ENCODE measurements around the gene ARHGAP9. TPM values are rescaled to one million over a fixed set of nuclear protein-coding genes. Genes with fewer than 3 reads are reported as not detected.
A peak's percentile ranks its signal among the peaks of the same experiment; 100 is the strongest.

Gene ARHGAP9
- total RNA-seq, 2 donors from 2014 or later, result 225 to 295 TPM

DNA sequence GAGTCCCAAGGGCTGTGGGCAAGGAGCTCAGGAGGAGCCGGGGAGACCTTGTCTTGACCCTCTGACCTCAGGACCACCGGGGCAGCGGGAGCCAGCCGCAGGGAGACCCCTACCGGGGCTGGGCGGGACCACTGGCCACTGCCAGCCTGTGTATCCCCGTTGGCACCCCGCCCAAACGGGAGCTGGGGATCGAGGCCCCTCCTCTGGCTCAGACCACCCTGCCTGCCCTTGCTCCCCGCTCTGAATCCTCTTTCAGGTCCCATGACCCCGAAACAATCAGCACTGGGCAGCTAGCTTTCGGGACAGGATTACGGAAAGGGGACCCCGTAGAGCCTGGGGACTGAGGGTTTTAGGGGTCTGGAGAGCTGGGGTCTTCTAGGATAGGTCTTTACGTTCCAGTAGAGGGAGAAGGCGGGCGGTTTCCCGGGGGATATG, 18.8 kb downstream of the ARHGAP9 start:
- peaks cover 51% of the 10 kb centered on the region for H3K4me1 Mint-ChIP-seq
- no peaks in the 10 kb centered on the region for H3K9me3 ChIP-seq (ENCODE audit: control insufficient read depth, low read length, poor library complexity, severe bottlenecking)
- no peak for ATAC-seq
- H3K27ac Mint-ChIP-seq, result peak overlapping the region; percentile 51
- H3K27me3 Mint-ChIP-seq, result peaks cover 15% of the 10 kb centered on the region
- peak overlapping the region; percentile 99 for H3K4me3 Mint-ChIP-seq
- peaks cover 2% of the 10 kb centered on the region for H3K36me3 Mint-ChIP-seq (ENCODE audit: low read depth)
- no peak for DNase-seq

DNA sequence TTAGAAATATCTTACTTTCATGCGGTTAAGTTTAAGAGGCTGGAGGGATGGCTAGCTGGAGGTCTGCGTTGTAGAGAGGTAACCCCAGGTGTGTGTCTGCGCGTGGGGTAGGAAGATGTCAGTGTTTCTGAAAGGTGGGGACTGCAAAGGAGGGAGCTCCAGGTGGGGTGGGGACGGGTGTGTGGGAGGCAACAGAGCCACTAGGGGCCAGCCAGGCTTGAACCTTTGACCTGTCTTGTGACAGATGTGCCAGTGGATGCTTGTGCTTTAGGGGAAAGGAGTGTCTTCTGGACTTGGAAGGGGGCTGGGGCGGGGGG, 19.2 kb downstream of the ARHGAP9 start:
- Mint-ChIP-seq H3K27ac (peak overlapping the region; percentile 51), H3K4me3 (peak overlapping the region; percentile 95), H3K4me1 (peaks cover 52% of the 10 kb centered on the region), H3K27me3 (peaks cover 15% of the 10 kb centered on the region), H3K36me3 (ENCODE audit: low read depth) (peaks cover 2% of the 10 kb centered on the region)
- ATAC-seq (no peak), DNase-seq (no peak)
- no peaks in the 10 kb centered on the region for H3K9me3 ChIP-seq (ENCODE audit: control insufficient read depth, low read length, poor library complexity, severe bottlenecking)

DNA sequence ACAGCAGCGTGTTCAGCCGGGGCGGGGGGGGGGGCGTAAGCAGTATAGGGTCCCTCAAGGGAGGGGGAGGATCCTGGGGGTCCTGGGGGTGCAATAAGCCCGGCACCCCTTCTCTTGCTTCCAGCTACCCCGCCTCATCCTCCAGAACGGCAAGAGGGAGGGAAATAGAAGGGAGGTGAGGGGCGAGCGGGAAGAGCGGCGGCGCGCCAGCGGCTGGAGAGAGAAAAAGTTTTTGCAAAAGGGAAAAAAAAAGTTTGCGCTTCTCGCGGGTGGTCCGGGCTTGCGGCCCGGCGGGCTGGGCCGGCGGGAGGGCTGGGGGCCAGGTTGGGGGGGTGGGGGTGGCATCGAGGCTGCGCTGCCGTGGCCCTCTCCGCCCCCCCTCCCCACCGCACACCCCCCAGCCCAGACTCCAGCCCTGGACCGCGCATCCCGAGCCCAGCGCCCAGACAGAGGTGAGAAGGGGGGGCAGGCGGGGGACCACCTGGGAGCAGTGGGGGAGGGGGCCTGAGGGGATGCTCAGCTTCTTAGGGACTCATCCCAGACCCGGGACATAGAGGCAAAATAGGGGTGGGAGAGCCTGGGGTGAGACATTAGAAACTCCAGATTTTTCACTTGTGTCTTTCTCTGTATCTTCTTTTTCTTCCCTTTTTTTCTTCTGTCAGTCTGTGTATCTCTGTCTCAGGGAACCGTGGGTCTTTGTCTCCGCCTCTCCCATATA, 19.8 kb downstream of the ARHGAP9 start, which contains the start of gene GLI1:
GLI1 (plus strand) TSS at position 36 of the 718 bp plus-strand sequence. CDS start 3,907 bp downstream, outside the sequence.
- no peak for DNase-seq
- Mint-ChIP-seq H3K4me3 (peak within 1 kb of the TSS; percentile 95), H3K27ac (peak within 1 kb of the TSS; percentile 90), H3K27me3 (peaks cover 15% of the 10 kb centered on the region), H3K4me1 (peaks cover 50% of the 10 kb centered on the region), H3K36me3 (ENCODE audit: low read depth) (peaks cover 2% of the 10 kb centered on the region)
- no peak for ATAC-seq
- H3K9me3 ChIP-seq (ENCODE audit: control insufficient read depth, low read length, poor library complexity, severe bottlenecking), result no peaks in the 10 kb centered on the region

DNA sequence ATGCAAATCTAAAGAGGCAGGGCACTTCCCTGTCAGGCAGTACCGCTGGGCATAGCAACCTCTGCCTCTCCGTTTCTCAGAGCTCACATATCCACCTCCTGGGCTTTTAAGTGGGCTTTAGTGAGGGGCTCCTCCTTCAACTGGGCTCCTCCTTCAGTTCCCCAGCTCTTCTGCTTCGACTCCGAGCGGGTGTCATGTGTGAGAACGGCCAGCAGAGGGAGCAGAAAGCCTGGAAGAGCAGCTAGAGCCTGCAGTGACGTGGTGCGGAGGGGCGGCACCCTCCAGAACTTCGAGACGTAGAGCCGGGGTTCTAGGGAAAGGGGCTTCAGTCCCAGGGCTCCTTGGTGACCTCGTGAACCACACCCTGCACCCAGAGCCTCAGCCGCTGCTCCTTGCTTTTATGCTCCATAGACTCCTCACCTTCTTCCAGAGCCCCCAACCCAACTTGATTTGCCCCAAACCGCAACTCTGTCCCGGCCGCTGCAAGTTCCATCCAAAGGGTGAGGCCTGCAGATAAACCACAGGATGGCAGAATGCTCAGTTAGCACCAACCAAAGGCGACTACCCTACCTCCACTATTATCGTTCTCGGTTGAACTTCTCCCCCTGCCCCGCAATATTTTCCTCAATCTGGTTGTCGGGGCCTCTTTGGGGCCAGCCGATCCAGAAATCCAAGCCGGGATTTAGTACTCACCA, 20.5 kb downstream of the ARHGAP9 start:
- Mint-ChIP-seq H3K36me3 (ENCODE audit: low read depth) (peaks cover 2% of the 10 kb centered on the region), H3K4me3 (peak overlapping the region; percentile 95), H3K4me1 (peaks cover 46% of the 10 kb centered on the region), H3K27me3 (peaks cover 15% of the 10 kb centered on the region), H3K27ac (peak overlapping the region; percentile 90)
- peak; percentile 72 to 89 (median 82) for DNase-seq
- ATAC-seq, result peak; percentile 78
- H3K9me3 ChIP-seq (ENCODE audit: control insufficient read depth, low read length, poor library complexity, severe bottlenecking), result no peaks in the 10 kb centered on the region

DNA sequence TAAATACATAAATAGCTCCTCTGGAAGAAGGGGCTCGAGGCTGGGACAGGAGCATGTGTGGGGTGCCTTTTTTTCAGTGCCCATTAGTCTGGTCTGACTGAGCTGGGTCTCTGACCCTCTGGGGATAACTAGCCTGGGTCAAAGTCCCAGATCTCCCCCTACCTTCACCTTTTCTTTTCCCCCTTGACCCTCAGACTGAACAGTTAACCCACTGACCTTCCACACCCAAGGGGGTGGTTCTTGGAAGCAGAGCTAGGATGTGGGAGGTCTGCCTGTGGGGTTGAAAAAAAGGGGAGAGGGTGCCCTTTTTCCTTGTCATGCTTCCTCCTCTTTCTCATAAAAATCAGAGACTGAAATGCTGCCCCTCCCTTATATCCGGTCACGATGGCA, 21.0 kb downstream of the ARHGAP9 start:
- Mint-ChIP-seq H3K4me3 (peak overlapping the region; percentile 95), H3K36me3 (ENCODE audit: low read depth) (peaks cover 2% of the 10 kb centered on the region), H3K27me3 (peaks cover 15% of the 10 kb centered on the region), H3K27ac (peak overlapping the region; percentile 90), H3K4me1 (peaks cover 43% of the 10 kb centered on the region)
- H3K9me3 ChIP-seq (ENCODE audit: control insufficient read depth, low read length, poor library complexity, severe bottlenecking), result no peaks in the 10 kb centered on the region
- no peak for DNase-seq
- no peak for ATAC-seq

DNA sequence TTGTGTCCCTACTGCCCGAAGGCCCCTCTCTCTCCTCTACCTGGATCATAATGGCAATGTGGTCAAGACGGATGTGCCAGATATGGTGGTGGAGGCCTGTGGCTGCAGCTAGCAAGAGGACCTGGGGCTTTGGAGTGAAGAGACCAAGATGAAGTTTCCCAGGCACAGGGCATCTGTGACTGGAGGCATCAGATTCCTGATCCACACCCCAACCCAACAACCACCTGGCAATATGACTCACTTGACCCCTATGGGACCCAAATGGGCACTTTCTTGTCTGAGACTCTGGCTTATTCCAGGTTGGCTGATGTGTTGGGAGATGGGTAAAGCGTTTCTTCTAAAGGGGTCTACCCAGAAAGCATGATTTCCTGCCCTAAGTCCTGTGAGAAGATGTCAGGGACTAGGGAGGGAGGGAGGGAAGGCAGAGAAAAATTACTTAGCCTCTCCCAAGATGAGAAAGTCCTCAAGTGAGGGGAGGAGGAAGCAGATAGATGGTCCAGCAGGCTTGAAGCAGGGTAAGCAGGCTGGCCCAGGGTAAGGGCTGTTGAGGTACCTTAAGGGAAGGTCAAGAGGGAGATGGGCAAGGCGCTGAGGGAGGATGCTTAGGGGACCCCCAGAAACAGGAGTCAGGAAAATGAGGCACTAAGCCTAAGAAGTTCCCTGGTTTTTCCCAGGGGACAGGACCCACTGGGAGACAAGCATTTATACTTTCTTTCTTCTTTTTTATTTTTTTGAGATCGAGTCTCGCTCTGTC, 22.8 kb downstream of the ARHGAP9 start:
- Mint-ChIP-seq H3K27me3 (peaks cover 14% of the 10 kb centered on the region), H3K4me3 (no peak overlapping the region), H3K4me1 (peaks cover 34% of the 10 kb centered on the region), H3K27ac (no peak overlapping the region), H3K36me3 (ENCODE audit: low read depth) (no peaks in the 10 kb centered on the region)
- no peaks in the 10 kb centered on the region for H3K9me3 ChIP-seq (ENCODE audit: control insufficient read depth, low read length, poor library complexity, severe bottlenecking)
- no peak for ATAC-seq
- DNase-seq, result no peak

DNA sequence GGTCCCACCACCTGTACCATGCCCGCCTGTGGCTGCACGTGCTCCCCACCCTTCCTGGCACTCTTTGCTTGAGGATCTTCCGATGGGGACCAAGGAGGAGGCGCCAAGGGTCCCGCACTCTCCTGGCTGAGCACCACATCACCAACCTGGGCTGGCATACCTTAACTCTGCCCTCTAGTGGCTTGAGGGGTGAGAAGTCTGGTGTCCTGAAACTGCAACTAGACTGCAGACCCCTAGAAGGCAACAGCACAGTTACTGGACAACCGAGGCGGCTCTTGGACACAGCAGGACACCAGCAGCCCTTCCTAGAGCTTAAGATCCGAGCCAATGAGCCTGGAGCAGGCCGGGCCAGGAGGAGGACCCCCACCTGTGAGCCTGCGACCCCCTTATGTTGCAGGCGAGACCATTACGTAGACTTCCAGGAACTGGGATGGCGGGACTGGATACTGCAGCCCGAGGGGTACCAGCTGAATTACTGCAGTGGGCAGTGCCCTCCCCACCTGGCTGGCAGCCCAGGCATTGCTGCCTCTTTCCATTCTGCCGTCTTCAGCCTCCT, 23.4 kb downstream of the ARHGAP9 start:
- peak in 1 of 3 donors; percentile 16 for DNase-seq
- no peaks in the 10 kb centered on the region for H3K9me3 ChIP-seq (ENCODE audit: control insufficient read depth, low read length, poor library complexity, severe bottlenecking)
- Mint-ChIP-seq H3K27me3 (peaks cover 18% of the 10 kb centered on the region), H3K4me1 (peaks cover 30% of the 10 kb centered on the region), H3K36me3 (ENCODE audit: low read depth) (no peaks in the 10 kb centered on the region), H3K27ac (peak overlapping the region; percentile 72), H3K4me3 (peak overlapping the region; percentile 80)
- peak; percentile 24 for ATAC-seq

DNA sequence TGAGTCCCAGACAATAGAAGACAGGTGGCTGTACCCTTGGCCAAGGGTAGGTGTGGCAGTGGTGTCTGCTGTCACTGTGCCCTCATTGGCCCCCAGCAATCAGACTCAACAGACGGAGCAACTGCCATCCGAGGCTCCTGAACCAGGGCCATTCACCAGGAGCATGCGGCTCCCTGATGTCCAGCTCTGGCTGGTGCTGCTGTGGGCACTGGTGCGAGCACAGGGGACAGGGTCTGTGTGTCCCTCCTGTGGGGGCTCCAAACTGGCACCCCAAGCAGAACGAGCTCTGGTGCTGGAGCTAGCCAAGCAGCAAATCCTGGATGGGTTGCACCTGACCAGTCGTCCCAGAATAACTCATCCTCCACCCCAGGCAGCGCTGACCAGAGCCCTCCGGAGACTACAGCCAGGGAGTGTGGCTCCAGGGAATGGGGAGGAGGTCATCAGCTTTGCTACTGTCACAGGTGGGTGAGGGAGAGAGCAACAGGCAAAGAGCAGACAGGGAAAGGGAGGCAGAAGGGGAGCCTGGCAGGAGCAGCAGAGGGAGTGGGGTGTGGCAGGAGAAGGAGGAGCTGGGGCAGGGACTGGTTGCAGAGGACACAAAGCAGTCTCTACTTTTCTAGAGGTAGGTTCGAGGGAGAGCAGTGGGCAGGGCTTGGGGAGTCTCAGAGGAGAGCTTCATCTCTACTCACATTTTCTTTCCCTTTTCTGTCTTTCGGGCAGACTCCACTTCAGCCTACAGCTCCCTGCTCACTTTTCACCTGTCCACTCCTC, 24.1 kb downstream of the ARHGAP9 start:
- H3K27ac Mint-ChIP-seq, result peak overlapping the region; percentile 72
- peaks cover 22% of the 10 kb centered on the region for H3K27me3 Mint-ChIP-seq
- peak overlapping the region; percentile 80 for H3K4me3 Mint-ChIP-seq
- ATAC-seq (no peak), DNase-seq (no peak)
- H3K36me3 Mint-ChIP-seq (ENCODE audit: low read depth), result no peaks in the 10 kb centered on the region
- H3K4me1 Mint-ChIP-seq, result peaks cover 27% of the 10 kb centered on the region
- H3K9me3 ChIP-seq (ENCODE audit: control insufficient read depth, low read length, poor library complexity, severe bottlenecking), result no peaks in the 10 kb centered on the region

DNA sequence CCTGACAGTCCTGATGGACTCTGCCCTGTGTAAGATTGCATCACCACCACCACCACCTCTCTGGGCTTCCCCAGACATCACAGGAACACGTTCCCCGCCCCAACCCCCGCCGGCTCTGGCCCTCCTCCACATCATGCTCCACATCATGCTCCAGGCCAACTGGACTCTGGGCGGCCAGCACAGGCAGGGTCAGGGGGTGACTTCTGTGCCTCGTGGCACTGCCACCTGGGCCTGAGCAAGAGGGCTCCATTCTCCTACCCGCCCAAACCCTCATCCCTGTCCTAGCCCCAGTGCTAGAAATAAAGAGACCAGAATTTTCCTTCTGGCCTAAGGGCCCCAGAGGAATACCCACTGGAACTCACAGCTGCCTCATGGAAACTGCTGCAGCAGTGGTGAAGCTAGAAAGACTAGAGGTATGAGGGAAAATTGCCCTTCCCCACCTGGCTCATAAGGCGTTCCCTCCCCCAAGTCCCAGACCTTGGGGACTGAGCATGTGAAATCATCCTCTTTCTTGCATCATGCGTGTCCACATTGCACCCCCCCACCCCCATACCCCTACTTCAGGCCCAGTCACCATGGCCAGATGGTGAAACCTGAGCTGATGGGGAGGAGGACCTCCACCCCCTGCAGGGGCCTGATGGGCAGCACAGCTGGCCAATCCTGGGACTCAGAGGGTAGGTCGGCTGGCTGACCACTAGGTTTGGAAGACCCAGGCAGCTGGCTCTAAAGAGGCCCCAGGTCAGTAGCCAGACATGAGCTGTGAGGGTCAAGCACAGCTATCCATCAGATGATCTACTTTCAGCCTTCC, 24.9 kb downstream of the ARHGAP9 start, which contains the start of gene INHBE:
INHBE (plus strand) TSS at position 742 of the 808 bp plus-strand sequence. CDS start 230 bp downstream, outside the sequence.
- H3K4me1 Mint-ChIP-seq, result peaks cover 21% of the 10 kb centered on the region
- ATAC-seq (no peak), DNase-seq (no peak)
- peaks cover 20% of the 10 kb centered on the region for H3K27me3 Mint-ChIP-seq
- peak within 1 kb of the TSS; percentile 80 for H3K4me3 Mint-ChIP-seq
- H3K9me3 ChIP-seq (ENCODE audit: control insufficient read depth, low read length, poor library complexity, severe bottlenecking), result no peaks in the 10 kb centered on the region
- H3K36me3 Mint-ChIP-seq (ENCODE audit: low read depth), result no peaks in the 10 kb centered on the region
- H3K27ac Mint-ChIP-seq, result peak within 1 kb of the TSS; percentile 72

DNA sequence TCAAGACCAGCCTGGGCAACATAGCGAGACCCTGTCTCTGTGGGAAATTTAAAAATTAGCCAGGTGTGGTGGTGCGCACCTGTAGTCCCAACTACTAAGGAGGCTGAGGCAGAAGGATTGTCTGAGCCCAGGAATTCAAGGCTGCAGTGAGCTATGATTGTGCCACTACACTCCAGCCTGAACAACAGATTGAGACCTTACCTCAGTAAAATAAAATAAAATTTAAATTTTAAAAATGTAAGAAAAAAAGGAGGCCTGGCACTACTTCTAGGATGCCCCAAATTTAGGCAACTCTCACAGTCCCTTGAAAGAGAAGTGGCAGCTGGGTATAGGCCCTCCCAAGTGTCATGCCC, 25.5 kb downstream of the ARHGAP9 start:
- Mint-ChIP-seq H3K4me1 (peaks cover 16% of the 10 kb centered on the region), H3K4me3 (no peak overlapping the region), H3K36me3 (ENCODE audit: low read depth) (no peaks in the 10 kb centered on the region), H3K27ac (no peak overlapping the region), H3K27me3 (peaks cover 20% of the 10 kb centered on the region)
- DNase-seq (no peak), ATAC-seq (no peak)
- H3K9me3 ChIP-seq (ENCODE audit: control insufficient read depth, low read length, poor library complexity, severe bottlenecking), result no peaks in the 10 kb centered on the region

DNA sequence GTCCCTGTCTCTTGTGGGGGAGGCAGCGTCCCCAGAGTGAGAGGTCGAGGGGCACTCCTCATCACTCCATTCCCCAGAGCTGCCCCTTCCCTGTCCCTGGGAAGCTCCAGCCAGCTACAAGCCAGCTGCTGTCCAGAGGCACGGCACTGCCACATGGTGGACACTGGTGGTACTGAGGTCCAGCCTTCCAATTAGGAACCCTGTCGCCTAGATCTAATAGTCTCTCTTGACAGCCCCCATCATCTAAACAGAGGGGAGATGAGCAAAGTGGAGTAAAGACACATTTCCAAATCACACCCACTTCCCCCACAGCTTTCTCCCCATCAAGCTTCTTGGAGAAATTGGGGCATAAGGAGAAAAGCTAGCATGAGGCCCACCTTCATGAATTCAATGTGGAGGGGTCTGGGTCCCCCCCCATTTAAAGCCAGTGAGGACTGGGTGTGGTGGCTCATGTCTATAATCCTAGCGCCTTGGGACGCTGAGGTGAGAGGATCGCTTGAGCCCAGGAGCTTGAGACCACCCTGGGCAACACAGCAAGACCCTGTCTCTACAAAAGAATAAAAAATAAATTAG, 26.6 kb downstream of the ARHGAP9 start:
- H3K27ac Mint-ChIP-seq, result no peak overlapping the region
- DNase-seq, result peak in 1 of 3 donors; percentile 34
- no peaks in the 10 kb centered on the region for H3K36me3 Mint-ChIP-seq (ENCODE audit: low read depth)
- ATAC-seq, result peak; percentile 67
- H3K4me1 Mint-ChIP-seq, result peaks cover 10% of the 10 kb centered on the region
- H3K4me3 Mint-ChIP-seq, result no peak overlapping the region
- no peaks in the 10 kb centered on the region for H3K9me3 ChIP-seq (ENCODE audit: control insufficient read depth, low read length, poor library complexity, severe bottlenecking)
- H3K27me3 Mint-ChIP-seq, result peaks cover 20% of the 10 kb centered on the region

All from T-helper 17 cell (primary cell).